ENCODE measurements around the gene KCNH1.

KCNH1 gene

GRCh38 chr1:210707300-210708240, 426.4 kb downstream of the KCNH1 start:
- H3K9me3 Mint-ChIP-seq, result no peaks in the 10 kb centered on the region
- no peaks in the 10 kb centered on the region for H3K36me3 Mint-ChIP-seq (ENCODE audit: low read depth)
- no peak overlapping the region for H3K27ac Mint-ChIP-seq
- DNase-seq (ENCODE audit: low spot score), result no peak
- H3K27me3 Mint-ChIP-seq (ENCODE audit: low read depth), result peaks cover 4% of the 10 kb centered on the region
- H3K4me3 Mint-ChIP-seq, result no peak overlapping the region
- no peaks in the 10 kb centered on the region for H3K4me1 Mint-ChIP-seq (ENCODE audit: low read depth)

GRCh38 chr1:210706246-210706645, 427.7 kb downstream of the KCNH1 start:
- no peak for DNase-seq (ENCODE audit: low spot score)
- H3K4me1 Mint-ChIP-seq (ENCODE audit: low read depth), result no peaks in the 10 kb centered on the region
- no peak overlapping the region for H3K27ac Mint-ChIP-seq
- no peak overlapping the region for H3K4me3 Mint-ChIP-seq
- H3K27me3 Mint-ChIP-seq (ENCODE audit: low read depth), result peaks cover 14% of the 10 kb centered on the region
- H3K36me3 Mint-ChIP-seq (ENCODE audit: low read depth), result no peaks in the 10 kb centered on the region
- H3K9me3 Mint-ChIP-seq, result no peaks in the 10 kb centered on the region

GRCh38 chr1:210705086-210705485, 428.9 kb downstream of the KCNH1 start:
- Mint-ChIP-seq H3K36me3 (ENCODE audit: low read depth) (no peaks in the 10 kb centered on the region), H3K27me3 (ENCODE audit: low read depth) (peaks cover 18% of the 10 kb centered on the region), H3K9me3 (no peaks in the 10 kb centered on the region), H3K4me1 (ENCODE audit: low read depth) (no peaks in the 10 kb centered on the region), H3K27ac (no peak overlapping the region), H3K4me3 (no peak overlapping the region)
- no peak for DNase-seq (ENCODE audit: low spot score)

- H3K4me3 Mint-ChIP-seq, result no peak overlapping the region
- no peak overlapping the region for H3K27ac Mint-ChIP-seq
- peaks cover 29% of the 10 kb centered on the region for H3K27me3 Mint-ChIP-seq (ENCODE audit: low read depth)
- no peak for DNase-seq (ENCODE audit: low spot score)
- no peaks in the 10 kb centered on the region for H3K36me3 Mint-ChIP-seq (ENCODE audit: low read depth)
- H3K9me3 Mint-ChIP-seq, result no peaks in the 10 kb centered on the region
- H3K4me1 Mint-ChIP-seq (ENCODE audit: low read depth), result no peaks in the 10 kb centered on the region
These were observed 430.4 kb downstream of the KCNH1 start for GRCh38 chr1:210703593-210703992.

GRCh38 chr1:210702506-210702905, 431.4 kb downstream of the KCNH1 start:
- H3K4me1 Mint-ChIP-seq (ENCODE audit: low read depth), result no peaks in the 10 kb centered on the region
- no peak overlapping the region for H3K4me3 Mint-ChIP-seq
- H3K9me3 Mint-ChIP-seq, result no peaks in the 10 kb centered on the region
- H3K27ac Mint-ChIP-seq, result no peak overlapping the region
- H3K27me3 Mint-ChIP-seq (ENCODE audit: low read depth), result peaks cover 36% of the 10 kb centered on the region
- no peak for DNase-seq (ENCODE audit: low spot score)
- no peaks in the 10 kb centered on the region for H3K36me3 Mint-ChIP-seq (ENCODE audit: low read depth)

GRCh38 chr1:210700511-210700910, 433.4 kb downstream of the KCNH1 start:
- peaks cover 39% of the 10 kb centered on the region for H3K27me3 Mint-ChIP-seq (ENCODE audit: low read depth)
- H3K4me3 Mint-ChIP-seq, result no peak overlapping the region
- no peaks in the 10 kb centered on the region for H3K9me3 Mint-ChIP-seq
- H3K4me1 Mint-ChIP-seq (ENCODE audit: low read depth), result peaks cover 11% of the 10 kb centered on the region
- no peak overlapping the region for H3K27ac Mint-ChIP-seq
- no peaks in the 10 kb centered on the region for H3K36me3 Mint-ChIP-seq (ENCODE audit: low read depth)
- DNase-seq (ENCODE audit: low spot score), result no peak

- Mint-ChIP-seq H3K27me3 (ENCODE audit: low read depth) (peaks cover 39% of the 10 kb centered on the region), H3K9me3 (no peaks in the 10 kb centered on the region), H3K4me1 (ENCODE audit: low read depth) (peaks cover 11% of the 10 kb centered on the region), H3K4me3 (no peak overlapping the region), H3K27ac (no peak overlapping the region), H3K36me3 (ENCODE audit: low read depth) (no peaks in the 10 kb centered on the region)
- DNase-seq (ENCODE audit: low spot score), result no peak
These were observed 433.9 kb downstream of the KCNH1 start for GRCh38 chr1:210700083-210700482.

GRCh38 chr1:210698661-210699060, 435.3 kb downstream of the KCNH1 start:
- Mint-ChIP-seq H3K27ac (no peak overlapping the region), H3K27me3 (ENCODE audit: low read depth) (peaks cover 42% of the 10 kb centered on the region), H3K36me3 (ENCODE audit: low read depth) (no peaks in the 10 kb centered on the region), H3K9me3 (no peaks in the 10 kb centered on the region), H3K4me3 (no peak overlapping the region), H3K4me1 (ENCODE audit: low read depth) (peaks cover 11% of the 10 kb centered on the region)
- DNase-seq (ENCODE audit: low spot score), result no peak

- Mint-ChIP-seq H3K4me3 (no peak overlapping the region), H3K4me1 (ENCODE audit: low read depth) (peaks cover 18% of the 10 kb centered on the region), H3K27ac (no peak overlapping the region), H3K9me3 (no peaks in the 10 kb centered on the region), H3K27me3 (ENCODE audit: low read depth) (peaks cover 36% of the 10 kb centered on the region), H3K36me3 (ENCODE audit: low read depth) (no peaks in the 10 kb centered on the region)
- DNase-seq (ENCODE audit: low spot score), result no peak
These were observed 436.8 kb downstream of the KCNH1 start for GRCh38 chr1:210697185-210697584.

GRCh38 chr1:210696709-210697108, 437.2 kb downstream of the KCNH1 start:
- peak; percentile 37 for DNase-seq (ENCODE audit: low spot score)
- no peaks in the 10 kb centered on the region for H3K9me3 Mint-ChIP-seq

GRCh38 chr1:210695026-210695425, 438.9 kb downstream of the KCNH1 start:
- no peaks in the 10 kb centered on the region for H3K36me3 Mint-ChIP-seq (ENCODE audit: low read depth)
- H3K27me3 Mint-ChIP-seq (ENCODE audit: low read depth), result peaks cover 30% of the 10 kb centered on the region
- no peak overlapping the region for H3K27ac Mint-ChIP-seq
- no peak overlapping the region for H3K4me3 Mint-ChIP-seq
- no peak for DNase-seq (ENCODE audit: low spot score)
- H3K9me3 Mint-ChIP-seq, result no peaks in the 10 kb centered on the region
- H3K4me1 Mint-ChIP-seq (ENCODE audit: low read depth), result peaks cover 18% of the 10 kb centered on the region

More at GRCh38 chr1:210696709-210697108, 437.2 kb downstream of the KCNH1 start:
- peak overlapping the region; percentile 31 for H3K4me3 Mint-ChIP-seq
- peaks cover 18% of the 10 kb centered on the region for H3K4me1 Mint-ChIP-seq (ENCODE audit: low read depth)
- H3K36me3 Mint-ChIP-seq (ENCODE audit: low read depth), result no peaks in the 10 kb centered on the region
- H3K27me3 Mint-ChIP-seq (ENCODE audit: low read depth), result peaks cover 33% of the 10 kb centered on the region
- H3K27ac Mint-ChIP-seq, result no peak overlapping the region

- H3K4me1 Mint-ChIP-seq (ENCODE audit: low read depth), result peaks cover 22% of the 10 kb centered on the region
- no peak overlapping the region for H3K27ac Mint-ChIP-seq
- H3K4me3 Mint-ChIP-seq, result no peak overlapping the region
- peaks cover 15% of the 10 kb centered on the region for H3K27me3 Mint-ChIP-seq (ENCODE audit: low read depth)
- no peak for DNase-seq (ENCODE audit: low spot score)
- H3K9me3 Mint-ChIP-seq, result no peaks in the 10 kb centered on the region
- no peaks in the 10 kb centered on the region for H3K36me3 Mint-ChIP-seq (ENCODE audit: low read depth)
These were observed 441.2 kb downstream of the KCNH1 start for GRCh38 chr1:210692796-210693195.

GRCh38 chr1:210691039-210691610, 442.8 kb downstream of the KCNH1 start:
- Mint-ChIP-seq H3K9me3 (no peaks in the 10 kb centered on the region), H3K4me1 (ENCODE audit: low read depth) (peaks cover 12% of the 10 kb centered on the region), H3K4me3 (no peak overlapping the region), H3K27me3 (ENCODE audit: low read depth) (peaks cover 13% of the 10 kb centered on the region), H3K36me3 (ENCODE audit: low read depth) (no peaks in the 10 kb centered on the region), H3K27ac (no peak overlapping the region)
- no peak for DNase-seq (ENCODE audit: low spot score)

GRCh38 chr1:210690236-210690635, 443.7 kb downstream of the KCNH1 start:
- H3K4me1 Mint-ChIP-seq (ENCODE audit: low read depth), result peaks cover 12% of the 10 kb centered on the region
- H3K27me3 Mint-ChIP-seq (ENCODE audit: low read depth), result peaks cover 12% of the 10 kb centered on the region
- H3K27ac Mint-ChIP-seq, result no peak overlapping the region
- no peak for DNase-seq (ENCODE audit: low spot score)
- no peak overlapping the region for H3K4me3 Mint-ChIP-seq
- no peaks in the 10 kb centered on the region for H3K36me3 Mint-ChIP-seq (ENCODE audit: low read depth)
- no peaks in the 10 kb centered on the region for H3K9me3 Mint-ChIP-seq

Measured in T-helper 2 cell treated with Interferon-gamma antibody and Interleukin-4, amounts not matched to agents 5 μg/mL and 100 μg/mL, for 36 hours (primary cell).